Astrocyte (in vitro differentiated cells and primary cell): ENCODE measurements around the gene PTPRN2. TPM values are rescaled to one million over a fixed set of nuclear protein-coding genes. Genes with fewer than 3 reads are reported as not detected.
"Not testable (repeated sequence)": the region's sequence is repeated elsewhere in the genome, so short reads cannot be mapped to it uniquely, and the experiment has no call there.

Experiments
- DNase-seq: peaks from one replicate; pipeline ENCODE4 v3.0.0-alpha.2; 2010; ENCODE audit warnings: low read depth
- FAIRE-seq: peaks from 2 replicates; lab custom pipeline; 2011; peaks lifted over from hg19 to GRCh38; lab: Jason Lieb, UNC
- H2AFZ ChIP-seq: 2 replicates; pipeline ENCODE4 v1.6.0; 2012; ENCODE audit warnings: low read depth, low read length, inconsistent platforms
- H3K27ac ChIP-seq: 2 replicates; pipeline ENCODE4 v1.5.1; 2011; ENCODE audit warnings: low read depth, low read length, inconsistent platforms
- H3K27me3 ChIP-seq: 2 replicates; pipeline ENCODE4 v1.6.0; 2011; ENCODE audit warnings: low read length, inconsistent platforms; ENCODE audit not compliant: insufficient read depth
- H3K36me3 ChIP-seq: 2 replicates; pipeline ENCODE4 v1.5.1; 2011; ENCODE audit warnings: low read length, inconsistent platforms; ENCODE audit not compliant: insufficient read depth
- H3K4me1 ChIP-seq: 2 replicates; pipeline ENCODE4 v1.5.1; 2011; ENCODE audit warnings: low read length, inconsistent platforms; ENCODE audit not compliant: insufficient read depth
- H3K4me2 ChIP-seq: 2 replicates; pipeline ENCODE4 v1.6.0; 2012; ENCODE audit warnings: low read length, inconsistent platforms
- H3K4me3 ChIP-seq: 2 replicates; pipeline ENCODE4 v1.5.1; 2011; ENCODE audit warnings: low read depth, mild to moderate bottlenecking, low read length, inconsistent platforms; ENCODE audit not compliant: insufficient read depth
- H3K79me2 ChIP-seq: 2 replicates; pipeline ENCODE4 v1.6.0; 2012; ENCODE audit warnings: mild to moderate bottlenecking, low read length, inconsistent platforms; ENCODE audit not compliant: insufficient read depth
- H3K9ac ChIP-seq: 2 replicates; pipeline ENCODE4 v1.6.0; 2012; ENCODE audit warnings: mild to moderate bottlenecking, low read length, inconsistent platforms
- H3K9me3 ChIP-seq: 2 replicates; pipeline ENCODE4 v1.5.1; 2012; ENCODE audit warnings: low read depth, mild to moderate bottlenecking, low read length, inconsistent platforms; ENCODE audit not compliant: insufficient read depth
- H4K20me1 ChIP-seq: 2 replicates; pipeline ENCODE4 v1.6.0; 2012; ENCODE audit warnings: low read length, inconsistent platforms; ENCODE audit not compliant: insufficient read depth
- H3K27ac Mint-ChIP-seq: one replicate; pipeline ENCODE4 v1.8.0; 2021; ENCODE audit warnings: mild to moderate bottlenecking, mixed read lengths; ENCODE audit not compliant: unreplicated experiment
- H3K27me3 Mint-ChIP-seq: one replicate; pipeline ENCODE4 v1.8.0; 2021; ENCODE audit warnings: low read depth, mixed read lengths; ENCODE audit not compliant: unreplicated experiment
- H3K36me3 Mint-ChIP-seq: one replicate; pipeline ENCODE4 v1.8.0; 2021; ENCODE audit warnings: low read depth, mixed read lengths; ENCODE audit not compliant: unreplicated experiment
- H3K4me1 Mint-ChIP-seq: one replicate; pipeline ENCODE4 v1.8.0; 2021; ENCODE audit warnings: low read depth, mixed read lengths; ENCODE audit not compliant: unreplicated experiment
- H3K4me3 Mint-ChIP-seq: one replicate; pipeline ENCODE4 v1.8.0; 2021; ENCODE audit warnings: mild to moderate bottlenecking, moderate library complexity, mixed read lengths; ENCODE audit not compliant: unreplicated experiment
- H3K9me3 Mint-ChIP-seq: one replicate; pipeline ENCODE4 v1.8.0; 2021; ENCODE audit warnings: mild to moderate bottlenecking, mixed read lengths; ENCODE audit not compliant: unreplicated experiment
- CTCF ChIP-seq: IDR thresholded peaks from 2 replicates; pipeline ENCODE4 v1.5.1; 2011; ENCODE audit warnings: low read depth, mild to moderate bottlenecking, inconsistent platforms, low read length, moderate library complexity; ENCODE audit not compliant: insufficient read depth
- EZH2 ChIP-seq: IDR thresholded peaks from 2 replicates; pipeline ENCODE4 v1.6.1; 2012; ENCODE audit warnings: mild to moderate bottlenecking, low read length, inconsistent platforms; ENCODE audit not compliant: insufficient read depth
- total RNA-seq: library from RNA; stranded (reverse); gene quantifications from 2 replicates; pipeline ENCODE4 v1.2.1, GENCODE V29; 2021

PTPRN2 gene
- total RNA-seq, 1 donor from 2014 or later, result 0.09 TPM

- DNase-seq (no peak), FAIRE-seq (no peak)
- Histone ChIP-seq H3K27me3 (no peaks in the 10 kb centered on the region), H3K4me1 (no peaks in the 10 kb centered on the region), H3K79me2 (no peaks in the 10 kb centered on the region), H4K20me1 (no peaks in the 10 kb centered on the region), H3K9ac (no peak overlapping the region), H3K36me3 (no peaks in the 10 kb centered on the region), H3K4me3 (no peak overlapping the region), H3K9me3 (peaks cover 3% of the 10 kb centered on the region), H3K27ac (no peak overlapping the region), H2AFZ (no peak overlapping the region), H3K4me2 (no peak overlapping the region)
- H3K27me3 Mint-ChIP-seq, result no peaks in the 10 kb centered on the region
- TF ChIP-seq EZH2, result no peak
- TF ChIP-seq CTCF, result no peak
- no peaks in the 10 kb centered on the region for H3K4me1 Mint-ChIP-seq
- no peaks in the 10 kb centered on the region for H3K36me3 Mint-ChIP-seq
- H3K27ac Mint-ChIP-seq, result no peak overlapping the region
- no peak overlapping the region for H3K4me3 Mint-ChIP-seq
- H3K9me3 Mint-ChIP-seq, result peaks cover 15% of the 10 kb centered on the region
These were observed 670.5 kb downstream of the PTPRN2 start for GRCh38 chr7:157916946-157917640.

GRCh38 chr7:157910446-157910845 lies 677.2 kb downstream of the PTPRN2 start:
- Histone ChIP-seq H3K9ac (no peak overlapping the region), H2AFZ (no peak overlapping the region), H3K9me3 (peaks cover 6% of the 10 kb centered on the region), H3K4me1 (no peaks in the 10 kb centered on the region), H3K4me2 (no peak overlapping the region), H3K27ac (no peak overlapping the region), H3K36me3 (no peaks in the 10 kb centered on the region), H3K27me3 (no peaks in the 10 kb centered on the region), H3K4me3 (no peak overlapping the region), H4K20me1 (no peaks in the 10 kb centered on the region), H3K79me2 (no peaks in the 10 kb centered on the region)
- Mint-ChIP-seq H3K27ac (no peak overlapping the region), H3K4me1 (no peaks in the 10 kb centered on the region), H3K4me3 (no peak overlapping the region), H3K36me3 (no peaks in the 10 kb centered on the region), H3K9me3 (peaks cover 15% of the 10 kb centered on the region), H3K27me3 (no peaks in the 10 kb centered on the region)
- TF ChIP-seq CTCF (no peak), EZH2 (no peak)
- FAIRE-seq (no peak), DNase-seq (no peak)

- H4K20me1 ChIP-seq, H2AFZ ChIP-seq, H3K27ac Mint-ChIP-seq, H3K4me3 Mint-ChIP-seq, H3K9ac ChIP-seq, H3K27ac ChIP-seq, H3K4me3 ChIP-seq, H3K36me3 ChIP-seq, H3K27me3 Mint-ChIP-seq, H3K9me3 ChIP-seq, H3K79me2 ChIP-seq, H3K4me1 ChIP-seq, H3K4me2 ChIP-seq, FAIRE-seq, DNase-seq, H3K4me1 Mint-ChIP-seq, H3K27me3 ChIP-seq, H3K36me3 Mint-ChIP-seq: not testable (repeated sequence)
- peaks cover 15% of the 10 kb centered on the region for H3K9me3 Mint-ChIP-seq
These were observed 677.6 kb downstream of the PTPRN2 start for GRCh38 chr7:157910045-157910444.
